Measurements from ENCODE around the gene HOXC4.
"Not testable (repeated sequence)": the region's sequence is repeated elsewhere in the genome, so short reads cannot be mapped to it uniquely, and the experiment has no call there.

GRCh38 chr12:54081581-54082396, 28.2 kb downstream of the HOXC4 start:
- not testable (repeated sequence) for TF ChIP-seq CTCF, POLR2A, POLR2AphosphoS5 (IDR thresholded peaks at IDR 0.05)
